AG09309 (cell line): Measurements from ENCODE around the gene IFIT3.
A peak's percentile ranks its signal among the peaks of the same experiment; 100 is the strongest.

Experiments
- DNase-seq: peaks from one replicate; pipeline ENCODE4 v3.0.0-alpha.2; 2010; ENCODE audit warnings: low read depth
- H3K4me3 ChIP-seq: 2 replicates; pipeline ENCODE4 v1.5.1; 2011; ENCODE audit warnings: mild to moderate bottlenecking, low read depth, low read length, moderate library complexity; ENCODE audit not compliant: control insufficient read depth
- TF ChIP-seq, protein P1 (sequence below): IDR thresholded peaks from 2 replicates; pipeline ENCODE4 v1.5.1; 2011; ENCODE audit warnings: mild to moderate bottlenecking, low read depth, low read length, inconsistent platforms; ENCODE audit not compliant: insufficient read depth, control insufficient read depth; ENCODE audit errors: missing control alignments

Gene IFIT3

GRCh38 chr10:89388806-89389205 lies 61.0 kb downstream of the IFIT3 start:
- H3K4me3 ChIP-seq = no peak overlapping the region
- TF ChIP-seq, protein P1, sequence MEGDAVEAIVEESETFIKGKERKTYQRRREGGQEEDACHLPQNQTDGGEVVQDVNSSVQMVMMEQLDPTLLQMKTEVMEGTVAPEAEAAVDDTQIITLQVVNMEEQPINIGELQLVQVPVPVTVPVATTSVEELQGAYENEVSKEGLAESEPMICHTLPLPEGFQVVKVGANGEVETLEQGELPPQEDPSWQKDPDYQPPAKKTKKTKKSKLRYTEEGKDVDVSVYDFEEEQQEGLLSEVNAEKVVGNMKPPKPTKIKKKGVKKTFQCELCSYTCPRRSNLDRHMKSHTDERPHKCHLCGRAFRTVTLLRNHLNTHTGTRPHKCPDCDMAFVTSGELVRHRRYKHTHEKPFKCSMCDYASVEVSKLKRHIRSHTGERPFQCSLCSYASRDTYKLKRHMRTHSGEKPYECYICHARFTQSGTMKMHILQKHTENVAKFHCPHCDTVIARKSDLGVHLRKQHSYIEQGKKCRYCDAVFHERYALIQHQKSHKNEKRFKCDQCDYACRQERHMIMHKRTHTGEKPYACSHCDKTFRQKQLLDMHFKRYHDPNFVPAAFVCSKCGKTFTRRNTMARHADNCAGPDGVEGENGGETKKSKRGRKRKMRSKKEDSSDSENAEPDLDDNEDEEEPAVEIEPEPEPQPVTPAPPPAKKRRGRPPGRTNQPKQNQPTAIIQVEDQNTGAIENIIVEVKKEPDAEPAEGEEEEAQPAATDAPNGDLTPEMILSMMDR = no peak
- no peak for DNase-seq

GRCh38 chr10:89389254-89389653 lies 61.5 kb downstream of the IFIT3 start:
- no peak for DNase-seq
- TF ChIP-seq, protein P1 = peak; percentile 42

More at GRCh38 chr10:89389254-89389653, 61.5 kb downstream of the IFIT3 start:
- no peak overlapping the region for H3K4me3 ChIP-seq
